H7 (cell line): Measurements from ENCODE around the gene MBNL2. TPM values are rescaled to one million over a fixed set of nuclear protein-coding genes. Genes with fewer than 3 reads are reported as not detected.

Experiments
- DNase-seq: peaks from one replicate; pipeline ENCODE4 v3.0.0; 2012
- H3K27me3 ChIP-seq: 2 replicates; pipeline ENCODE4 v1.6.0; 2011; ENCODE audit warnings: mild to moderate bottlenecking, low read length; ENCODE audit not compliant: control insufficient read depth, insufficient read depth
- H3K36me3 ChIP-seq: replicated peaks from 2 replicates; pipeline ENCODE4 v1.5.1; 2011; ENCODE audit warnings: low read length; ENCODE audit not compliant: control insufficient read depth, insufficient read depth
- H3K4me3 ChIP-seq: 2 replicates; pipeline ENCODE4 v1.5.1; 2011; ENCODE audit warnings: low read depth, mild to moderate bottlenecking, control low read depth, low read length, moderate library complexity; ENCODE audit not compliant: insufficient read depth
- total RNA-seq: library from RNA; depleted of rRNA; stranded (reverse); fragments of >200 nt; shearing (Covaris generic); gene quantifications from 2 replicates; pipeline ENCODE4 v1.2.3, GENCODE V29; 2014

Gene MBNL2
- total RNA-seq, 1 experiment from 2014 or later, result 1.0 TPM

GRCh38 chr13:97364827-97365226 is 142.7 kb downstream of the MBNL2 start:
- no peak overlapping the region for H3K4me3 ChIP-seq
- no peaks in the 10 kb centered on the region for H3K36me3 ChIP-seq
- no peak for DNase-seq
- no peaks in the 10 kb centered on the region for H3K27me3 ChIP-seq

GRCh38 chr13:97366172-97366688 is 144.1 kb downstream of the MBNL2 start:
- no peak overlapping the region for H3K4me3 ChIP-seq
- no peaks in the 10 kb centered on the region for H3K36me3 ChIP-seq
- no peaks in the 10 kb centered on the region for H3K27me3 ChIP-seq
- no peak for DNase-seq

- no peak overlapping the region for H3K4me3 ChIP-seq
- H3K27me3 ChIP-seq, result no peaks in the 10 kb centered on the region
- H3K36me3 ChIP-seq, result no peaks in the 10 kb centered on the region
- DNase-seq, result no peak
Measured at GRCh38 chr13:97367016-97367822, 145.1 kb downstream of the MBNL2 start.

GRCh38 chr13:97369261-97369893 is 147.2 kb downstream of the MBNL2 start:
- Histone ChIP-seq H3K4me3 (no peak overlapping the region), H3K36me3 (no peaks in the 10 kb centered on the region), H3K27me3 (no peaks in the 10 kb centered on the region)
- no peak for DNase-seq

GRCh38 chr13:97371486-97372109 is 149.5 kb downstream of the MBNL2 start:
- no peak for DNase-seq
- Histone ChIP-seq H3K36me3 (no peaks in the 10 kb centered on the region), H3K27me3 (no peaks in the 10 kb centered on the region), H3K4me3 (no peak overlapping the region)

GRCh38 chr13:97372936-97373335 is 150.8 kb downstream of the MBNL2 start:
- DNase-seq, result no peak
- no peak overlapping the region for H3K4me3 ChIP-seq
- H3K27me3 ChIP-seq, result no peaks in the 10 kb centered on the region
- no peaks in the 10 kb centered on the region for H3K36me3 ChIP-seq

GRCh38 chr13:97373787-97374186 is 151.7 kb downstream of the MBNL2 start:
- no peaks in the 10 kb centered on the region for H3K27me3 ChIP-seq
- no peak overlapping the region for H3K4me3 ChIP-seq
- DNase-seq, result no peak
- H3K36me3 ChIP-seq, result no peaks in the 10 kb centered on the region

GRCh38 chr13:97376981-97377380 is 154.8 kb downstream of the MBNL2 start:
- no peaks in the 10 kb centered on the region for H3K36me3 ChIP-seq
- no peaks in the 10 kb centered on the region for H3K27me3 ChIP-seq
- no peak for DNase-seq
- no peak overlapping the region for H3K4me3 ChIP-seq

- Histone ChIP-seq H3K36me3 (no peaks in the 10 kb centered on the region), H3K27me3 (no peaks in the 10 kb centered on the region), H3K4me3 (no peak overlapping the region)
- no peak for DNase-seq
Measured at GRCh38 chr13:97379386-97379785, 157.3 kb downstream of the MBNL2 start.

- no peaks in the 10 kb centered on the region for H3K27me3 ChIP-seq
- no peaks in the 10 kb centered on the region for H3K36me3 ChIP-seq
- no peak overlapping the region for H3K4me3 ChIP-seq
- DNase-seq, result no peak
Measured at GRCh38 chr13:97380696-97381095, 158.6 kb downstream of the MBNL2 start.

GRCh38 chr13:97381189-97381588 is 159.1 kb downstream of the MBNL2 start:
- no peaks in the 10 kb centered on the region for H3K36me3 ChIP-seq
- H3K27me3 ChIP-seq, result no peaks in the 10 kb centered on the region
- no peak overlapping the region for H3K4me3 ChIP-seq
- DNase-seq, result no peak

GRCh38 chr13:97382276-97382675 is 160.1 kb downstream of the MBNL2 start:
- Histone ChIP-seq H3K4me3 (no peak overlapping the region), H3K27me3 (no peaks in the 10 kb centered on the region), H3K36me3 (no peaks in the 10 kb centered on the region)
- no peak for DNase-seq

GRCh38 chr13:97384371-97384770 is 162.2 kb downstream of the MBNL2 start:
- DNase-seq, result no peak
- no peaks in the 10 kb centered on the region for H3K36me3 ChIP-seq
- H3K27me3 ChIP-seq, result no peaks in the 10 kb centered on the region
- H3K4me3 ChIP-seq, result no peak overlapping the region

- DNase-seq, result no peak
- no peaks in the 10 kb centered on the region for H3K27me3 ChIP-seq
- H3K36me3 ChIP-seq, result no peaks in the 10 kb centered on the region
- no peak overlapping the region for H3K4me3 ChIP-seq
Measured at GRCh38 chr13:97385146-97385545, 163.0 kb downstream of the MBNL2 start.

- no peak for DNase-seq
- H3K4me3 ChIP-seq, result no peak overlapping the region
- H3K27me3 ChIP-seq, result no peaks in the 10 kb centered on the region
Measured at GRCh38 chr13:97385854-97386253, 163.7 kb downstream of the MBNL2 start.

More at GRCh38 chr13:97385854-97386253, 163.7 kb downstream of the MBNL2 start:
- no peaks in the 10 kb centered on the region for H3K36me3 ChIP-seq
